CD4-positive, alpha-beta T cell (primary cell): ENCODE data around the gene CBARP. TPM values are rescaled to one million over a fixed set of nuclear protein-coding genes. Genes with fewer than 3 reads are reported as not detected.
A peak's percentile ranks its signal among the peaks of the same experiment; 100 is the strongest.

ENCODE experiments used
- ATAC-seq: fragments of 200-7000 bp; cut with Tn5 transposase; one replicate; pipeline ENCODE4 v1.10.0; 2022; ENCODE audit warnings: mild to moderate bottlenecking; ENCODE audit not compliant: poor library complexity
- CTCF ChIA-PET: fragments of 350-600 bp; sonication (Branson Sonifier 250); formaldehyde crosslinking; loops from one replicate; lab custom pipeline; 2021; ENCODE audit warnings: antibody characterized with exemption, inconsistent platforms; lab: Charles Lee
- POLR2A ChIA-PET: fragments of 350-600 bp; sonication (Branson Sonifier 250); formaldehyde crosslinking; loops from one replicate; lab custom pipeline; 2021; ENCODE audit warnings: antibody characterized with exemption, inconsistent platforms; lab: Charles Lee
- DNase-seq, 14 experiments: peaks; one replicate each; pipeline ENCODE4 v3.0.0-alpha.2; 2013 to 2020; ENCODE audit warnings: mixed read lengths in 2 of 14
- H3K27ac ChIP-seq, 2 donors: one replicate each; pipeline versions ENCODE4 v1.5.1 to v1.7.0; 2013; ENCODE audit warnings: low read length in 2 of 2, low read depth in 1 of 2, mild to moderate bottlenecking in 1 of 2
- H3K27me3 ChIP-seq, 2 experiments: 1 replicate in 1 of 2; 2 replicates in 1 of 2; pipeline versions ENCODE4 v1.6.1 to v1.7.0; 2013; ENCODE audit warnings: low read length in 2 of 2, control low read depth in 1 of 2, mild to moderate bottlenecking in 1 of 2, moderate library complexity in 1 of 2; ENCODE audit not compliant: insufficient read depth in 2 of 2, control insufficient read depth in 1 of 2
- H3K36me3 ChIP-seq: one replicate; pipeline ENCODE4 v1.6.1; 2013; ENCODE audit warnings: low read length, control low read depth; ENCODE audit not compliant: insufficient read depth
- H3K4me1 ChIP-seq: one replicate; pipeline ENCODE4 v1.6.1; 2013; ENCODE audit warnings: low read length, control low read depth; ENCODE audit not compliant: insufficient read depth
- H3K4me3 ChIP-seq: one replicate; pipeline ENCODE4 v1.5.1; 2013; ENCODE audit warnings: mild to moderate bottlenecking, low read length, moderate library complexity
- H3K9me3 ChIP-seq, 2 experiments: 1 replicate in 1 of 2; 2 replicates in 1 of 2; pipeline versions ENCODE4 v1.6.1 to v1.7.0; 2013; ENCODE audit warnings: low read length in 2 of 2, mild to moderate bottlenecking in 2 of 2, control low read depth in 1 of 2, moderate library complexity in 1 of 2; ENCODE audit not compliant: control insufficient read depth in 1 of 2, insufficient read depth in 1 of 2
- H3K27ac Mint-ChIP-seq: one replicate; pipeline ENCODE4 v1.8.0; 2020; ENCODE audit warnings: mixed read lengths
- H3K27me3 Mint-ChIP-seq: one replicate; pipeline ENCODE4 v1.8.0; 2021; ENCODE audit warnings: mixed read lengths
- H3K36me3 Mint-ChIP-seq: one replicate; pipeline ENCODE4 v1.8.0; 2021; ENCODE audit warnings: low read depth, mixed read lengths
- H3K4me1 Mint-ChIP-seq: one replicate; pipeline ENCODE4 v1.8.0; 2021; ENCODE audit warnings: low read depth, mixed read lengths
- H3K4me3 Mint-ChIP-seq: one replicate; pipeline ENCODE4 v1.8.0; 2020; ENCODE audit warnings: mild to moderate bottlenecking, mixed read lengths
- H3K9me3 Mint-ChIP-seq: one replicate; pipeline ENCODE4 v1.8.0; 2020; ENCODE audit warnings: mixed read lengths
- CTCF ChIP-seq: fragments of 200-600 bp; IDR thresholded peaks from one replicate; pipeline ENCODE4 v1.8.0; 2022; ENCODE audit warnings: antibody characterized with exemption, mild to moderate bottlenecking
- intact Hi-C, 2 experiments: fragments of 100-400 bp; cut with DNase I in 1 of 2; cut with micrococcal nuclease in 1 of 2; formaldehyde crosslinking; loops; one replicate each; pipeline versions ENCODE4 v1.15.1 to v1.9.0; 2023 to 2025; cut with DNase I, micrococcal nuclease
- total RNA-seq, 174 experiments: library from RNA in 2 of 174; stranded (reverse) in 2 of 174; gene quantifications; one replicate each; pipeline ENCODE4 v1.2.3 and lab custom pipeline; 2021 to 2026

Gene CBARP
- total RNA-seq, 2 experiments from 2014 or later, result 0.22 TPM; not detected in 1

DNA sequence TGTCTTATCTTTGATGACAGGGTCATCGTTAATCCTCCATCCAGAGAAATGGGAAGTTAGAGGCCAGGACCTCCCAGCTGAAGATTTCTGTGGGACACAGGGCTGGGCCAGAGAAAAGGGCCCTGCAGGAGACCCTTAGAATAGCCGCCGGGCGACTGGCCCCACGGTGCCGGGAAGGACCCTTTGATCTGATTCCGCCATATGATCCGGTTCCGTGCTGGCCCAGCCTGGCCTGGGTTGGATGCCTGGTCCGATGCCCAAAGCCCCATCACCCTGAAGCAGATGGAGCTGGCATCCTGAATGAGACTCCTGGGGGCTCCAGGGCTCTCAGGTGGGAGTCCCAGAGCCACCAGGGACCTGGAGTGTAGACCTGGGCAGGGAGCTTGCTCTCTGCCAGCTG lies 38.3 kb downstream of the CBARP start:
- DNase-seq, result no peak
- no peaks in the 10 kb centered on the region for H3K27me3 Mint-ChIP-seq
- no peaks in the 10 kb centered on the region for H3K36me3 ChIP-seq
- H3K4me1 ChIP-seq, result peaks cover 20% of the 10 kb centered on the region
- CTCF ChIA-PET, result interaction anchor here (0.5 kb wide), 1 partner anchor 430 kb away, joined by 3 read pairs; no protein-coding TSS in a partner anchor
- H3K4me1 Mint-ChIP-seq, result peaks cover 13% of the 10 kb centered on the region
- no peaks in the 10 kb centered on the region for H3K27me3 ChIP-seq
- H3K4me3 Mint-ChIP-seq, result no peak overlapping the region
- H3K36me3 Mint-ChIP-seq, result no peaks in the 10 kb centered on the region
- no peak overlapping the region for H3K27ac ChIP-seq
- H3K9me3 Mint-ChIP-seq, result no peaks in the 10 kb centered on the region
- POLR2A ChIA-PET, result no interaction called here
- H3K27ac Mint-ChIP-seq, result no peak overlapping the region
- no peak for ATAC-seq
- H3K4me3 ChIP-seq, result no peak overlapping the region
- TF ChIP-seq CTCF, result no peak
- H3K9me3 ChIP-seq, result no peaks in the 10 kb centered on the region
- intact Hi-C loops, result no loop called here

DNA sequence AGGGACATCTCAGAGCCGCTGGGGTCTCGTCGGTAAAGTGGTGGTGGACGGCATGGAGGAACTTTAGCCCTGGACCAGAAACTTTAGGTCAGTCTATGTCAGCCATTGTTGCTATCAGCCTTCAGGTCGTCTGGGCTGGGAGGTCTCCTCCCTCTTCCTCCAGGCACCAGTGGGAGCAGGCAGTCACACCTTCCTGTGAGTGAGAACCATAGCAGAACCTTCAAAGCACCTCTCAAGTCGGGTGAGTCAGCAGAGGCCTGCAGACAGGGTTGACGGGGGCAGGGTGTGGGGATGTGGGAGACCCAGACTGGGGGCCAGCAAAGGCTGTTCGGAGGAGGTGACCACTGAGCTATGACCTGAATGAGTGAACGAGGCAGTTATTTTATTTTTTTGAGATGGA lies 48.4 kb downstream of the CBARP start:
- H3K4me3 Mint-ChIP-seq, result peak overlapping the region; percentile 64
- no peaks in the 10 kb centered on the region for H3K9me3 Mint-ChIP-seq
- Histone ChIP-seq H3K27ac (no peak overlapping the region), H3K36me3 (no peaks in the 10 kb centered on the region), H3K4me3 (no peak overlapping the region), H3K9me3 (no peaks in the 10 kb centered on the region), H3K27me3 (no peaks in the 10 kb centered on the region), H3K4me1 (peaks cover 50% of the 10 kb centered on the region)
- H3K4me1 Mint-ChIP-seq, result peaks cover 22% of the 10 kb centered on the region
- TF ChIP-seq CTCF, result no peak
- DNase-seq (peak in 13 of 14 experiments; percentile 31 to 79 (median 50)), ATAC-seq (peak; percentile 46)
- peak overlapping the region; percentile 72 for H3K27ac Mint-ChIP-seq
- H3K36me3 Mint-ChIP-seq, result no peaks in the 10 kb centered on the region
- POLR2A ChIA-PET, result no interaction called here
- intact Hi-C loops, result no loop called here
- CTCF ChIA-PET, result interaction anchor here (1.6 kb wide), 1 partner anchor 76 kb away, joined by 3 read pairs; no protein-coding TSS in a partner anchor
- no peaks in the 10 kb centered on the region for H3K27me3 Mint-ChIP-seq

GRCh38 chr19:1183543-1184172 lies 54.1 kb downstream of the CBARP start:
- Histone ChIP-seq H3K27ac (no peak overlapping the region), H3K9me3 (no peaks in the 10 kb centered on the region), H3K36me3 (no peaks in the 10 kb centered on the region), H3K4me1 (peaks cover 10% of the 10 kb centered on the region), H3K27me3 (no peaks in the 10 kb centered on the region), H3K4me3 (no peak overlapping the region)
- no peaks in the 10 kb centered on the region for H3K27me3 Mint-ChIP-seq
- POLR2A ChIA-PET, result no interaction called here
- no peak overlapping the region for H3K27ac Mint-ChIP-seq
- peaks cover 12% of the 10 kb centered on the region for H3K4me1 Mint-ChIP-seq
- DNase-seq (peak in 1 of 14 experiments; percentile 21), ATAC-seq (no peak)
- no peak for TF ChIP-seq CTCF
- no peak overlapping the region for H3K4me3 Mint-ChIP-seq
- H3K9me3 Mint-ChIP-seq, result no peaks in the 10 kb centered on the region
- no peaks in the 10 kb centered on the region for H3K36me3 Mint-ChIP-seq
- CTCF ChIA-PET, result no interaction called here
- intact Hi-C loops, result no loop called here
